CD1c-positive myeloid dendritic cell (primary cell): Measurements from ENCODE around the gene GAS2L3.

Source experiments
- DNase-seq: peaks from one replicate; pipeline ENCODE4 v3.0.0-alpha.2; 2016; ENCODE audit errors: extremely low spot score

GAS2L3 gene

DNA sequence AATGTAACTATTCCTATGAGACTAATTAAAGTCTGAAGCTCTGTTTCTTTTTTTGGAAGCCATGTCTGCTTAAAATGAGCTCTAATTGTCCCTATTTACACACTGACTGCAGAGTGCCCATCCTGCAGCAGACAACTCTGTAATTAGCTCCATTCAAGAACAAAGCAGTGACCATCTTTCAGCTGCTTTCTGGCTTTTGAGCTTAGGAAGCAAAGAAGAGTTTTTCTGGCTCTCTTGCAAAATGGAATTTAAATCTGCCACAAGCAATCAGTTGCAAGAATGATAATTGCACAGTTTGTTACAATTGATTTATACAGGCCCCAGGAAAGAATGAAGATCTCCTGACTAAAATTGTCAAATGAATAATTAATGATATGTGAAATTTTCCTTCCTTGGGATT is 83.4 kb downstream of the GAS2L3 start:
- no peak for DNase-seq

- no peak for DNase-seq
Measured at GRCh38 chr12:100661300-100661951, 87.9 kb downstream of the GAS2L3 start.

GRCh38 chr12:100666588-100666987 is 93.1 kb downstream of the GAS2L3 start:
- DNase-seq = no peak

DNA sequence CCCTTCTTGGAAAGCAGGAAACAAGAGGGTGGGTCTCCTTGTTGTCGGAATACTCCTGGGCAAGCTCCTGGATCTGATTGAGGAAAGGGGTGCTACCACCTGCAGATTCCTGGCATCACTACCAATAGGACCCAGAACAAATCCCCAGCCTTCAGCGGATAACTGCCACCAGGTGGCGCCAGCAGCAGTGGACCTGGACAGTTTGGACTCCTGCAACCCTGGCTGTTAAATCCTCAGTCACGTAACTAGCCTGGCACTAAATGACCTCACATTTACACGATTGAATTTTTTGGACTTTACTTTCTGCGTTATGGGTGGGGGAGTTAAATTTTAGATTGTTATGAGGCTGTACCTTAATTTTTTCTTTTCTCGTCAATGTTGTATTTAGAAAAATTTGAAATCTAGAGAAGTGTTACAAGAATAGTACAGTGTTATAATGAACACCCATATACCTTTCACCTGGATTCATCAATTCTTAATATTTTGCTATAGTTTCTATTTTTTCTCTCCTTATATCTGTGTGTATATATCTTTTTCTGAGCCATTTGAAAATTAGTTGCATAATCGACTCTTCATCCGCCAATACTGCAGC is 95.6 kb downstream of the GAS2L3 start:
- DNase-seq = peak; percentile 67

GRCh38 chr12:100669922-100670321 is 96.4 kb downstream of the GAS2L3 start:
- DNase-seq = no peak

DNA sequence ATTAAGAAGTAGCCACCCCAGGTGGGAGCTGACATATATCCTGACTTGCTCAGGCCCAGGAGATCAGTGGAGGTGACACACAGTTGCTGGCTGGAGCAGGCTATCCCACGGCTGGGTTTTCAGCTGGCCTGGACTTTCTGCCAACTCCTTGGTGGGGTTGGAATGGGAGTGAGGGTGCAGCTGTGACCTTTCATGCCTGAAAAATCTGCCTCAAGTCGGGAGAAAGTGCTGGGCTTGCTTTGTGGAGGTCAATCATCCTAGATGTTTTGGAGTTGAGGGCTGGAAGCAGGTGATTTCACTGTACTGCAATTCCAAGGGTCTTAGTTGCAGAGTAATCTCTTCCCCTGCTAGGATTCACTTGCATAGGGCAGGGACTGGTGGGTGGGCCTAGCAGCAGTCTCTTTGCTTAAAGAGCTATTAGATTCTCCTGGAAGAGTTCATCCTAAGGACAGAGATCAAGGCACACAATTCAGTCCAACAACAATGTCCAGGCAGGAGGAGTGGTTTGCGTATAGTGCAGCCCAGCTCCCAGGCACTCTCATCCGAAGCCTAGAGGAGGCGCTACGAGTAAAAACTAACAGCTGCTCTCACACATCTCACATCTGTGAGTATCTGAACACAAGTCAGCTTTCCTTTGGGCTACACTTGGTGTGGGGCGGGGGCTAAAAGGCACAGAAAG is 98.1 kb downstream of the GAS2L3 start:
- no peak for DNase-seq

DNA sequence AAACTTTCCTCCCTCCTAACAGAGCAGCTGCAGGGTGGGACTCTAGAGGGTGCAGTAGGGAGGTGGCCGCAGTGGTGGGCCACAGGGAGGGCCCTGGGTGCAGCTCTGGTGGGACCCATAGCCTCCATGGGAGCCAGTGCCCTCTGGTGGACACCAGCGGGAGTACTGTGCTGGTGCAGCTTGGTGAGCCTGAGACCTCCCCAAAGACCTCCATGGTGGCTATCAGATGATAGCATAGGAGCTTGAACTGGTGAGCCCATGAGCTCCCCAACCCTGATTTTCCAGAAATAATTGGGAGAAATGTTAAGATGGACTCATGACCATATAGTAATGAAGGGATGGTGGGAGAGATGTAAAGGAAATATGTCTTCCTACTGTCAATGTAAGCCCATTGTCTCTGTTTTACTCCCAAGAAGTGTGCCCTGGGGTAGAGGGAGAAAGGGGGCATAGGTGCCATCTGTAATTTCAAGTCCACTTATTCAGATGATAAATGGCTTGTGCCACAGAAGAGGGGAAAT is 98.7 kb downstream of the GAS2L3 start:
- DNase-seq = peak; percentile 35

GRCh38 chr12:100674036-100674888 is 100.8 kb downstream of the GAS2L3 start:
- DNase-seq = no peak
